GM19099 (cell line): ENCODE measurements around the gene COLEC12.

ENCODE experiments used
- POLR2A ChIP-seq: IDR thresholded peaks from 3 replicates; pipeline ENCODE4 v1.6.1; 2011; ENCODE audit warnings: low read depth; ENCODE audit not compliant: insufficient read length; ENCODE audit errors: extremely low read depth

Gene COLEC12

DNA sequence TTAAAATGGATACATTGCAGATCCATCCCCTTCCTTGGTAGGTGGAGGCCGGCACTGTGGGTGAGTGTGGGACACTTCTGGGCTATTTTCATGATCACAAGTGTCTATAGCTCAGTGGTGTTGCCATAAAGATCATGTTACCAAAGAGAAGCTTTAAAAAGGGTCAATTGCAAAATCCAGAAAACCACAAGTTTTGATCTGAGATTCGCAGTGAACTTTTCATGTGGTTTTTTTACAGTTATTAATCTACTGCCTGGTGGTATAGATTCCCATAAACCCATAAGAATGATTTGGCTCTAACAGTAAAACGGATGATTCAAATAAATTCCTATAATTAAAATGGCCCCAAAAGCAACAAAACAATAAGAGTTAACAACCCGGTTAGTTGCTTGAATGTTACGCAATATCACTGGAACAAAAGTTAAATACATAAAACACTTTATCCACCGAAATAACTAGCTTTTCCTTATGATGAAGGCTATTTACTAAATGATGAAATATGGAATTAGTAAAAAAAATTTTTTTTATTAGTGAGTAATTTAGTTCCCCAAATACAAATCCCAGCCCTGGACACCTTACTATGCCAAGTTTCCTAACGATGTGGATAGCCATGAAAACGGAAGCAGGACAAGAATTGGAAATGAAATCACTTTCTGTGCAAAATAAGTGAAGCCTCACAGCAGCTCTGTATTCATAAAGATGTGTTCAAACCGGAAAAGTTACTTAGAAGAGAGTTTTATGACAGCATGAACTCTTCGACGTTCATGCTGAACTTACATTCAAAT is 137.0 kb downstream of the COLEC12 start:
- TF ChIP-seq POLR2A = no peak

DNA sequence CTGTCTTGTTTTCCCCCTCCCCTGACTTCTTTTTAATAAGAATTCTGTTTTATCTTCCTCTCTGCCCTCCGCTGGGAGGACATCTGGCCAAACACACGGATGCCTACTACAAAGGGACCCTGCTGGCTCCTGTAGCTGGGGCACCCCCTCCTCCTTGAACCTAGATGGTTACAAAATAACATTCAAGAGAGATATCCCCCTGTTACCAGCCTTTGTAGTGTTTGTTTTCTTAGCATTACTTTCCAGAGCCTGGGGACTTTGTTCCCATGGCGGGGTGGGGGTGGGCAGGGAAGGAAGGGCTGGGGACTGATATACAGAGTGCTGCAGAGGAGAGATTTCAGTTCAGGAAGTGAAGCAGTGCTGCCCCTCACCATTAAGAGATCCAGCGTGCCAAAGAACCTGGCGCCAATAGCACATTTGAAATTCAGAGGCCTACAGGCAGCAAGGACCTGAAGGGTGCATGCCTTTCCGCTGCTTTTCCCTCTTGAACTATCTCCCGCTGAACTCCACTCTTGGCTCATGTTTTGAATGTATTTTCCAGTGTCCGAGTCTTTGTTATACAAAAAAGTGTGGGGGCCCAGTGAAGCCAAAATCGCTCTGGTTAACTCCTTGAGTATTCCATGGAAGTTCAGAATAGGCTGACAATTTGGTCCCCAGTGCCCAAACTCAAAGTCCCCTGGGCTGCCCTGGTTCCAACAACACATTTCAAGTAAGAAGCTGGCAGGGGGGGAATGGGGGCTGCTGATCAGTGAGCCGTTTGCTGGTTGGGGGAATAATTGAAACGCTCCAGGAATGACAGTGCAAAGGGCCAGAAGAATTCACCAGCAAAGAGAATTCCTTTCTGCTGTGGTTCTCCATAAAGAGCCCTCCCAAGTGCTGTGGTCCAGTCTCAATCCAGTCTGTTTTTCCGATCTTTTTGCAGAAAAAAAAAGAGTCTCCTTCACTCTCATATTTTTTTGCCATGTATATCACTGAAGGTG is 137.9 kb downstream of the COLEC12 start:
- TF ChIP-seq POLR2A = no peak

DNA sequence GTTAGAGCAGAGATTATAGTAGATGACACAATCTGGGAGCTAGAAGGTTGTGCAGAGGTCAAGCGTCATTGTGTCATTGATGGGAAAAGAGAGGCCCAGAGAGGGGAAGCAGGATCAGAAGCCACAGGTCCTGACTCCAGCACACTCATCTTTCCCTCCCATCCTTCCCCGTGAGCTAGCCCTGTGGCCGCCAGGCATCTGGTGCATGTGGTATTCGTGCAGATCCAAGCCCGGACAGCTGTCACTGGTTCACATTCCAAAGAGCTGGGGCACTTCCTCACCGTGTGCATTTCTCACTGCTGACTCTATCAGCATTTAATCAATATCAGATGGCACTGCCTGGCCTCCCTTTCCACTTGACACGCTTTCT is 138.6 kb downstream of the COLEC12 start:
- no peak for TF ChIP-seq POLR2A

DNA sequence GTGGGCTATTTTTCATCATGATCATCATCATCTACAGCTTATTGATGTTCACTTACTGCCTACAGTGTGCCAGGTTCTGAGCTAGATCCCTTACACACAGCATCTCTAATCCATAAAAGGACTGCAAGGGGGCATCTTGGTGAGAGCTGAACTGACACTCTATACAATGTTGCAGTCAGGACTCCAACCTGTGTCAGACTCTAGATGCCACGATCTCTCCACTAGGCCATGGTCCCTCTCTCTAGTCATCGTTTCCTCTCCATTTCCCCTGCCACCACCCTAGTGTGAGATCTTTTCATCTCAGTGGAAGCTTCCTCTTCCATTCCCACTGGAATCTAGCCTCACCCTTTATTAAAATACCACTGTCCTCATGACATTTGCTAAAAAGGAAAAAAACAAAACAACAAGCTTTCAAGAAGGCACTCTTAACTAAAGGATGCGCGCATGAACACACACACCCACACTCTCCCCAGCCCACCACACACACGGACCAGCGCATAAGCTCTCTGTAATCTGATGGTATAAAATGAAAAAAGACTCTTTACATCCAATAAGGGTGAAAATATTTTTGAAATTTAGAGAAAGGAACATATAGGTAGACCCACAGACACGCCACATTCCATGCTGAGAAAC is 139.3 kb downstream of the COLEC12 start:
- no peak for TF ChIP-seq POLR2A

DNA sequence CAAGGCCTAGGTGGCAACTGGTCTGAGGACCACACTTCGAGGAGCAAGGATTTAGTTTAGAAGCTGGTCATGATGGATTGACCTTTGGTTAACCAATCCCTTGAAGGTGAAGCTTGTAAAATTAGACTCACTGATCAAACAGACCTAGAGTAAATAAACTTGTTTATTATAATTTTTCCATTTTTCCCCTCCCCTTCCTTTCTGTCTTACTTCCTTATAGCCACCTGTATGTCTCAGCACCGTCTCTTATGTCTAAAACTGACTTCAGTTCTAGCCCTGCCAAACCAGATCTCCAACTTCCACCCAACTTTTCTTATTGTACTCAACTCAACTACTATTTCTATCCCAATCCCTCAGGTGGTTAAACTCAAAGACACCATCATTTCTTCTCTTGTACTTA is 139.8 kb downstream of the COLEC12 start:
- no peak for TF ChIP-seq POLR2A

DNA sequence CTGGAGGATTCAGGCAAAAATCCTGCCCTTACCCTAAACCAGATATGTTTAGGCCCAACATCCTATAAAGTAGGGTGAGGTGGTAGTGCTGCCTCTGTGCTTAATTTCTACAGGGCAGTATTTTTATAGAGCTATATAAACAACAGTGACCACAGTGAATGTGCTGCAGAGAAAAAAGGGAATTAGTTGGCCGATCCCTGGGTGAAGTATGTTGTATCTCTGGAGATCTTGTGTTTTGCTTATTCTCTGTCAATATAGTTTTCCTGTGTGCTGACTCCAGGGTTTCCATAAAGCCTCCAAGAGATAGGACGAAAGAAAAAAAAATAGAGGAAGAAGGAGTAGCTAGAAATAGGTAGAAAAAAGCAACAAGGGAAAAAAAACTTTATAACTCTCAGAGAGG is 143.7 kb downstream of the COLEC12 start:
- TF ChIP-seq POLR2A = no peak

DNA sequence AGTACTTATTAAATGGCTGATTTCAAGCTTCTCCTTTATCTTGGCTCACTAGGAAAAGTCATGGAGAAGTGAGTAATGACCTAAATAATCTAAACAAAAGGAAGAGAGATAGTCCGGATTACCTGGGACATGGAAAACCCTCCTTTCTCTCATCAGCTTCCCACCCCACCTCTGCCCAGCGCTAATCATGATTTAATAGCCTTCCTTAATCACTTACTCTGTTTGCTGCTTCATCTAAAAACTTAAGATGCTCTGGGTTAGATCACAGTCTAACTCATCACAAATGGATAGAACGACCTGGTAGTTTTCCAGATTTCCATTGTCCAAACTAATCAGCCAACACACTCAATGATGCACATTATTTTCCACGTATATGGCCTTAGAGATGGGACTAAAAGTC is 144.8 kb downstream of the COLEC12 start:
- TF ChIP-seq POLR2A = no peak

DNA sequence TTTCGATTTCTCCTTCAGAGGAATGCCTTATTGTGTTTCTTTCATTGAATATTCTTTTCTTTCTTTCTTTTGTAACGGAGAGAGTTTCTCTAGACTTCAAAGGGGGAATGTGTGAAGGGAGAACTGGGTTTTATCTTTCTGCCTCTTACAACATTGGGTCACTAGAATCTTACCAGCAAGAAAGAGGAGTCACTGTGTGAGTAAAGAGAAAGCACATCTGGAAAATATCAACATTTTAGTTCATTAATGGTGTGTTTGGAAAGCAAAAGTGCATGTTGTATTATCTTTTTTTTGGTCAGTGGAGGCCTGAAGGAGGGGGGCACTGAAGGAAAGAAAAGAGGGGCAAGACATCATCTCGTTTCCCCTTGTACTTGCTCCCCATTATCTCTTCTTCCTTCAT is 146.0 kb downstream of the COLEC12 start:
- no peak for TF ChIP-seq POLR2A

DNA sequence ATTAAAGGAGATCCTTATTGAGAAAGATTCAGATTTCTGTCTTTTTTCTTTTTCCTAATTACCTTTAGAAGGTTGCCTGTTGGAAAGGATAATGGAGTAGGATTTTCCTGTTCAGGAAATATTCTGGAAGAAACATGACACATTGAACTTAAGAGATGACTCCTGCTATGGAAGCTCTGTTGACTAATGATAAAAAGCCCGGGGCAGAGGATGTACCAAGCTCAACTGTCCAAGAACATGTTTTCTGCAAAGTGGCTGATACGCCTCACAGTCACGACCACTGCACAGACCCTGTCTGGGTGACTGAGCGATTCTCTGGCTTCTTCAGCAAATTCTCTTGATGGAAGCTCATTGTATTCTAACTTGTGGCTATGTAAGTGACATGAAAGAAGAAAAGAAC is 146.5 kb downstream of the COLEC12 start:
- TF ChIP-seq POLR2A = no peak

DNA sequence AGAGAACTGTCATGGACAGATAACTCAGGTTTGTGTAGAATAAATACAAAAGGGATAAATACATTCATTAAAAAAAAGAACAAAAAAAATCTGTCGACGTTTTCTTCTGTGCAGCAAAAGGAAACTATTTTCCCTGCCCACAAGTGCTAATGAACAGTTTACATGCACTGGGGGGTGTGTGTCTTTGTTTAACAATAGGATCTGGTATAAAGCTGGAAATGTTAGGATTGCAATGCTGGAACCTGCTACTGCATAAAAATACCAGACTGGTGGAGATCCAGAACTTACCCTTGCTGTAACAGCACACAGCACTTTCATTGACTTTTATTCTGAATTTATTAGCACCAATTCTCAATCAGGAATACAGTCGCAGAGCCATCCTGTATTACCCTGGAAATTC is 148.1 kb downstream of the COLEC12 start:
- no peak for TF ChIP-seq POLR2A

DNA sequence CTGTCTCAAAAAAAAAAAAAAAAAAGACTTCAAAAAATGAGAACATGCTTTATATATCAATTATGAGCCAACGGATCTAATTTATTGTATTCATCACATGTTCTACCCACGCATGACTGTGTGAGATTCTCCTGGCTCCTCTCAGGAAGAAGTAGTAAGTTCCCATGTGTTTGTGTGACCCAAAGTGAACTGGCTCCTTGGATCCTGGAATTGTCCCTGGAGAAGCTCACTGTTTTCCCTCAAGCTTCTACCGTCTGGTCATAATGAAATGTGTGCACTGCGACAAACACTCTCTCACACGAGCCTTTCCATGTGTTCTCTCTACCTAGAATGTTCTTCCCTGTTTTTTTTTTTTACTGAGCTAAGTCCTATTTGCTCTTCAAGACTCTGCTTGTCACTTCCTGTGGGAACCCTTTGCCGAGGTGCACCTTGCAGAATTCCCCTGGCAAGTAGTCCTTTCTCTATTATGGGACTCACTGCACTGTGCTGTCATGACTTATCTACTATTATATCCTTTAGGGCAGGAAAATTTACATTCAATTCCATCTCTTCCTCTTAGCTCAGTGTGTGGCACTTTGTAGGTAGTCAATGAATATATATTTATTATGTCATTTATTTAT is 149.4 kb downstream of the COLEC12 start:
- TF ChIP-seq POLR2A = no peak

DNA sequence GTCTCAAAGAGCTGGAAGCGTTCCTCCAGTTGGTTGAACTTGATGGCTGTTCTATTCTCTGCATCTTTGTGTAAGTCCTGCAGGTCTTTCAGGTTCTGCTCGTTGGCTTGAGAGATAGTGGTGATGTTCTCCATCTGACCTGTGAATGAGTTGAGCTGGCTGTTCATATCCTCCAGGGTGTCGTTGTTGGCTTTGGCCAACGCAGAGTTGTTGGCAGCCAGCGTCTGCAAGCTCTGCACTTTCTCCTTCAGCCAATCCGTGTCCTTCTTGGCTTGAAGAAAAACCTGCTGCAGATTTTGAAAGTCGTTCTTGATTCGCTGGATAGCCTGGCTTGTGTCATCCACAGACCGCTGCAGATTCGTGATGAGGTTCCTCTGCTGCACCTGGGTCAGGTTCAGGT is 153.9 kb downstream of the COLEC12 start:
- TF ChIP-seq POLR2A = no peak

DNA sequence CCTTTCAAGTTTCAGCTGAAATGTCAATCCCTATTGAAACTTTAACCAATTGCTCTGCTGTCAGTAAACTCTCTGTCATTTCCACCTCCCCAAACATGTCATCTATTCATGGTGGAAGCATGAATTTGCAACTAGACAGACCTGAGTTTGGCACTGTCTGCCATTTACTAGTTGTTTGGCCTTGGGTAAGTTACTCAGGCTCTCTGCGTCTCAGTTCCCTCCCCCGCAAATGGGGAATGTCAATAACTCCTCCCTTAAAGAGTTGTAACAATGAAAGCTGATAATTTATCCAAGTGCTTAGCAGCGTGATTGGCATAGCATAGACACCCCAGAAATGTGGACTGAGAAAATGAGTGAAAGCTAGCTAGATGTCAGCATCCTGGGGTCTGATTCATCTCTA is 159.4 kb downstream of the COLEC12 start:
- no peak for TF ChIP-seq POLR2A

DNA sequence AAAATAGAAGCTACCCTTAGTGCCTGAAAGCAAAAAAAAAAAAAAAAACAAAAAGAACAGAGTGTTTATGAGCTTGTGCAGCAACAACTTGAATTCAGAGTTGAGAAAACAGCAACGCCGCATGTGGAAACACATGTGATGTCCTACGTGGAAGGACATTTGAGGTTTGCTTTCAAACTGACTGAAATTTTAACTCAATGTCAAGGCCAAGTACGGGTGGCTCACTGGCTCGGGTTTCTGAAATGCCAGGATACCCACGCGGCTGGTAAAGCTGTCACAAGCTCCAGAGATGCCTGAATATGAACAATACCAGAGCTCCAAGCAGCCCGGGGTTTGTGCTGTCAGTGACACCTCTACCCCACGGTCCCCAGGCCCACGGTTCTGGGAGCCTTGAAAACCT is 160.5 kb downstream of the COLEC12 start:
- TF ChIP-seq POLR2A = no peak

DNA sequence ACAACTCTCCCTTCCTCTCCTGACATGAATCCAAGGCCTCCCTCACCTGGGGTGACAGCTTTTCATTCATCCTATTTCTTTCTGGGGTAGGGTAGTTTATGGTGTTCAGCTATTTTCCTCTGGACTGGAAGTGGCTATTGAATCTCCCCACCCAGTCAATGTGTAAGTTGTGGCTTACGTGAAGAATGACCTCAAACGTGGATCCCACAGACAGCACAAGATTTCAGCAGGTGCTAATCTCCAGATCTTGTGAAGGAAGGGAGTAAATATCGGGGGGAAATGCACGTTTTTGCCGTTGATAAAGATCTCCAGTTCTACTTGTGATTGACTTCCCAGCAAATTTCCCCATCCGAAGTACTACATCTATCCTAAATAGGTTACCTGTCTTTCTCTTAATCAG is 161.3 kb downstream of the COLEC12 start:
- no peak for TF ChIP-seq POLR2A

DNA sequence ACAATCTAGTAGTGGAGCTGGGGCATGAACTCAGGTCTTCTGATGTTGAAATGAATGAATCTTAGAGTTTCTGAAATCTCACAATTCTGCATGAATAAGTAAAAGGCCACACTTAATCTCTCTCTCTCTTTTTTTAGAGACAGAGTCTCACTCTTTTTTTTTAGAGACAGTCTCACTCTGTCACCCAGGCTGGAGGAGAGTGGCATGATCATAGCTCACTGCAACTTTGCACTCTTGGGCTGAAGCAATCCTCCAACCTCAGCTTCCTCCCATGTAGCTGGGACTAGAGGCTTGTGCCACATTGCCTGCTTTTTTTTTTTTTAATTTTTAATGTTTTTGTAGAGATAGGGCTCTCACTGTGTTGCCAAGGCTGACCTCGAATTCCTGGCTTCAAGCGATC is 163.8 kb downstream of the COLEC12 start:
- no peak for TF ChIP-seq POLR2A

DNA sequence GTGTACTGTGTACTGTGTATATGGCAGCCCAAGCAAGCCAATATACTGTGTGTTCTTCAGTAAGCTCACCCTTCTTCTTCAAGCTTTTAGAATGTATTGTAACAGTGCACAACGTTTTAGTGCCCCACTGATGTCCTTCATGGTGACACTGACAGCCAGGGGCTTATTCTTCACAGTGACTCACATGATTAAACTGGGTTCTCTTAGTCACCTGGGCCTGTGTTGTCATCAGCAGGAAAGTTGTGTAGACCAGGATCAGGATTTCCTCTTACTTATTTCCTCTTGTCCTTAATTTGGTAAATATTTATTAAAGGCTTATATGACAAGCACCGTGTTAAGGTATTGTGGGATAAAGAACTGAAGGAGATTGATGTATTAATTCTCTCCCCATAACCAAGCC is 164.8 kb downstream of the COLEC12 start:
- TF ChIP-seq POLR2A = no peak
